NCI-H748 treated with DMSO at 0.1 percent for 48 hours (cell line): ENCODE data around the gene ALDOA.
A peak's percentile ranks its signal among the peaks of the same experiment; 100 is the strongest.

Experiments
- DNase-seq: peaks from one replicate; lab custom pipeline; 2025; lab: John Stamatoyannopoulos, UW

The ALDOA gene

GRCh38 chr16:30041841-30042240, 23.7 kb upstream of the ALDOA start:
- no peak for DNase-seq

GRCh38 chr16:30046178-30046577, 19.4 kb upstream of the ALDOA start:
- DNase-seq, result no peak

GRCh38 chr16:30046588-30046987, 19.0 kb upstream of the ALDOA start:
- no peak for DNase-seq

GRCh38 chr16:30049871-30050270, 15.7 kb upstream of the ALDOA start:
- no peak for DNase-seq

- DNase-seq, result no peak
Measured at GRCh38 chr16:30051518-30051917, 14.0 kb upstream of the ALDOA start.

- DNase-seq, result peak; percentile 71
Measured at GRCh38 chr16:30052671-30053372, 12.7 kb upstream of the ALDOA start.

- no peak for DNase-seq
Measured at GRCh38 chr16:30053376-30054015, 12.1 kb upstream of the ALDOA start.

- no peak for DNase-seq
Measured at GRCh38 chr16:30054451-30054850, 11.1 kb upstream of the ALDOA start.

- no peak for DNase-seq
Measured at GRCh38 chr16:30054959-30055553, 10.5 kb upstream of the ALDOA start.

- DNase-seq, result no peak
Measured at GRCh38 chr16:30060346-30060745, 5.2 kb upstream of the ALDOA start.

GRCh38 chr16:30060836-30061554, 4.6 kb upstream of the ALDOA start:
- DNase-seq, result no peak

- no peak for DNase-seq
Measured at GRCh38 chr16:30063278-30063892, 2.2 kb upstream of the ALDOA start.

- no peak for DNase-seq
Measured at GRCh38 chr16:30063893-30064728, 1.4 kb upstream of the ALDOA start.

GRCh38 chr16:30064729-30065101, 845 bp upstream of the ALDOA start:
- DNase-seq, result no peak

GRCh38 chr16:30065943-30066760, 592 bp downstream of the ALDOA start:
- no peak for DNase-seq

GRCh38 chr16:30066761-30067583, 1.4 kb downstream of the ALDOA start:
- no peak for DNase-seq

GRCh38 chr16:30067584-30067916, 2.0 kb downstream of the ALDOA start:
- no peak for DNase-seq

- no peak for DNase-seq
Measured at GRCh38 chr16:30068333-30068732, 2.8 kb downstream of the ALDOA start.

GRCh38 chr16:30068750-30069610, 3.4 kb downstream of the ALDOA start:
- DNase-seq, result no peak
